AG09309 (cell line): Measurements from ENCODE around the gene KARS1.

Experiments used
- DNase-seq: peaks from one replicate; pipeline ENCODE4 v3.0.0-alpha.2; 2010; ENCODE audit warnings: low read depth
- H3K4me3 ChIP-seq: 2 replicates; pipeline ENCODE4 v1.5.1; 2011; ENCODE audit warnings: mild to moderate bottlenecking, low read depth, low read length, moderate library complexity; ENCODE audit not compliant: control insufficient read depth
- TF ChIP-seq, protein P1 (sequence below): IDR thresholded peaks from 2 replicates; pipeline ENCODE4 v1.5.1; 2011; ENCODE audit warnings: mild to moderate bottlenecking, low read depth, low read length, inconsistent platforms; ENCODE audit not compliant: insufficient read depth, control insufficient read depth; ENCODE audit errors: missing control alignments

The KARS1 gene

DNA sequence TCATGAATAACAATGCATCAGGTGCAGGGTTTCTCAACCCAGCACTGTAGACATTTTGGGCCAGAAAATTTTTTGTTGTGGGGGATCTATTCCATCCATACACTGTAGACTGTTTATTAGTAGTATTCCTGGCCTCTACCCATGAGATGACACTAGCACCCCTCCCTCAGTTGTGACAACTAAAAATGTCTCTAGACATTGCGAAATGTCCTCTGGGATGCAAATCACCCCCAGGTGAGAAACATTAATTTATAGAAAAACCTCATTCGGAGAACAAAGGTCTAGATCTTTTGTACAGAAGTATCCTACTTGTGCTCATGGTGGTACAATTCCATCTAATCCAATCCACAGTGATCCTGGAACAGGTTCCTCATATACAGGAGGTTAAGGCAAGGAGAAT lies 28.7 kb downstream of the KARS1 start:
- no peak overlapping the region for H3K4me3 ChIP-seq

DNA sequence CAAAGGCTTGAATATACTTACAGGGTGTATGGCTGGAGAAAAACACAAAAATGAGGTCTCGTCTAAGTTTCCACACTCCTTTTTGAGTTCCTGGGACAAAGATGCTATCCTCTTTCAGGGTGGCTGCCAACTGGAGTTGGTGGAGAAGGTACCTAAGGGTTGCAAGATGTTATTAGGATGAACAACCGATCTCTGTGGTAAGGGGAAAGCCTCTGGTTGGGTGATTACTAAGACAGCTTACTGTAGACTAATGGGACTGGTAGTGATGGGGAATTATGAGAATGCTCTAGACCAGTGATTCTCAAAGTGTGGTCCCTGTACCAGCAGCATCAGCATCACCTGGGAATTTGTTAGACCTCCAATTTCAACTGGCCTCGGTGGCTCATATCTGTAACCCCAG lies 30.3 kb downstream of the KARS1 start:
- DNase-seq = no peak
- TF ChIP-seq, protein P1, sequence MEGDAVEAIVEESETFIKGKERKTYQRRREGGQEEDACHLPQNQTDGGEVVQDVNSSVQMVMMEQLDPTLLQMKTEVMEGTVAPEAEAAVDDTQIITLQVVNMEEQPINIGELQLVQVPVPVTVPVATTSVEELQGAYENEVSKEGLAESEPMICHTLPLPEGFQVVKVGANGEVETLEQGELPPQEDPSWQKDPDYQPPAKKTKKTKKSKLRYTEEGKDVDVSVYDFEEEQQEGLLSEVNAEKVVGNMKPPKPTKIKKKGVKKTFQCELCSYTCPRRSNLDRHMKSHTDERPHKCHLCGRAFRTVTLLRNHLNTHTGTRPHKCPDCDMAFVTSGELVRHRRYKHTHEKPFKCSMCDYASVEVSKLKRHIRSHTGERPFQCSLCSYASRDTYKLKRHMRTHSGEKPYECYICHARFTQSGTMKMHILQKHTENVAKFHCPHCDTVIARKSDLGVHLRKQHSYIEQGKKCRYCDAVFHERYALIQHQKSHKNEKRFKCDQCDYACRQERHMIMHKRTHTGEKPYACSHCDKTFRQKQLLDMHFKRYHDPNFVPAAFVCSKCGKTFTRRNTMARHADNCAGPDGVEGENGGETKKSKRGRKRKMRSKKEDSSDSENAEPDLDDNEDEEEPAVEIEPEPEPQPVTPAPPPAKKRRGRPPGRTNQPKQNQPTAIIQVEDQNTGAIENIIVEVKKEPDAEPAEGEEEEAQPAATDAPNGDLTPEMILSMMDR = no peak
- no peak overlapping the region for H3K4me3 ChIP-seq

More for the DNA sequence above, 28.7 kb downstream of the KARS1 start:
- DNase-seq = no peak
- TF ChIP-seq, protein P1 = no peak

DNA sequence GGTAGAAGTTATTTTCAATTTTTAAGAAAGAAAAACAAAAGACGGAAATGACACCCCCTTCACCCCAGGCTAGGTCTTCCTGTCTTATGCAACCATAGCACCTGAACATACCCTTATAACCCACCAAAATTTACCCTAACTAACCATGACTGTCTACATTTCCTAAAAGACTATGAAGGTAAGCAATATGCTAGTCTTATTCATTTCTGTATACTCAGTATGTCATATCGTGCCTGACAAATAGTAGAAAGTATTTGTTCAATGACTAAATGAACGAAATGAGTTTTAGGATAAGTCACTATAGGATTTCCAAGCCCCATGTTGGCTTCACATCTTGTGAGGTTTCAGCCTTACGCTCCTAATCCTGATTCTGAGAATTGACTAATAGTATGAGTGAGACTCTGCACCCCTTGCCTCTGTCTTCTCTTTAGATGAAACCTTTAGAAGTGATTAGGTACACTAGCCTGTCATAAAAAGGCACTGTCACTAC lies 30.9 kb downstream of the KARS1 start:
- DNase-seq = no peak
- TF ChIP-seq, protein P1 = no peak
- H3K4me3 ChIP-seq = no peak overlapping the region

DNA sequence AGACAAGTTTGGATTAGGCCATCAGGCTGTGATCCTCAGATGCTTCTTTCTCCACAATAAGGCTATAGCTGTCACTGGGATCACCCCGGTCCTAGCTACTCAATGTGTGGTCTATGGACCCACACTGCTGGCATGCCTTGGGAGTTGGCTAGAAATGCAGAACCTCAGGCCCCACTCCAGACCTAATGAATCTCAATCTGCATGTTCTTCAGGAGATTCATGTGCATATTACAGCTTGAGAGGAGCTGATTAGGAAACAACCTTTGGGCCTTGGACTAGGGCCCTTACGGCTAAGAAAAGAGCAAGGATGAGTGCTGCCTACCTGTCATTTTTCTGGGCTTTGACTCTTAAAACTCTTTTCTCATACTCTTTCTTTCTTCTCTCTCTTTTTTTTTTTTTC lies 31.8 kb downstream of the KARS1 start:
- no peak for DNase-seq
- no peak overlapping the region for H3K4me3 ChIP-seq
- TF ChIP-seq, protein P1 = no peak

DNA sequence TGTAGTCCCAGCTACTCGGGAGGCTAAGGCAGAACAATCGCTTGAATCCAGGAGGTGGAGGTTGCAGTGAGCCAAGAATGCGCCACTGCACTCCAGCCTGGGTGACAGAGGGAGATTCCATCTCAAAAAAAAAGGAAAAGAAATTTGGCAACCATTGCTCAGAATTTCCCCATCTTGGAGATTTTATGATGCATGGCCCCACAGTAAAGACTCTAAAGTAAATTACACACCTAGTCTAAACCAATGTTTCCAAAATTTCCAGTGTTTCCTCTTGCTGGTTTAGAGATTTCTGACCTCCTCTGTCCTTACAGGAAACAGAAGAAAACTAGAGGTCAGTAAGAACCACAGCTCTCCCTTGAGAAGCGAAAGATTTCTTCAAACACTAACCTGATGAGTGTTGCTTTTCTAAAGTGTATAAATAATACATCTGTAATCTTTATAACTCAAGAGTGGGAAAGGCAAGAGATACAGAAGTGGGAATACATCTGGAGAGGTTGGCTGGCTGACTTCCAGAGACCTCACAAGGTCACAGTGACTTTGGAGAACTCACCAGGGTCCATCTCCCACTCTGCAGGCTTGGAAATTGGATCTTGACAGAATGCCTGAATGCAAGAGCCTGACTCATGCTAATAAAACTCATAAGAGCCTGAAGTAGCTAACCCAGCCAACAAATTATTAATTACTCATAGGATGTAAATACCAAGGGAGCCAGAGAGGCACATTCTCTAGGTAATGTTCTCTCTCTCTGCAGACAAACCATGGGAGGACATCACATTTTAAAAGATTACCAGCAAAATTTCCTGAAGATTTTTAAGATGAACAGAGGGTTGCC lies 33.2 kb downstream of the KARS1 start:
- TF ChIP-seq, protein P1 = no peak
- no peak overlapping the region for H3K4me3 ChIP-seq
- no peak for DNase-seq

DNA sequence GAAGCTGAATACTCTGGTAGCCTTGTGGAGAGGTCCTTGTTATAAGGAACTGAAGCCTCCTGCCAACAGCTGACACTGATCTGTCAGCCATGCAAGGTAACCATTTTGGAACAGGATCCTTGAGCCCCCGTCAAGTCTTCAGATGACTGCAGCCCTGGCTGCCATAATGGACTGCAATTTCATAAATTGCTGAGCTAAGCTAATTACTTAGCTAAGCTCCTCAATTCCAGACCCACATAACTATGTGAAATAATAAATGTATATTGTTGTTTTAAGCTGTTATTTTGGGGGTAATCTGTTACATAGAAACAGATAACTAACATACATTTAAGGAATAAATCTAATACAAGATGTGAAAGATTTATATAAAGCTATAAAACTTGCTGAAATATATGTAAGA lies 41.0 kb downstream of the KARS1 start:
- TF ChIP-seq, protein P1 = no peak
- no peak for DNase-seq
- H3K4me3 ChIP-seq = no peak overlapping the region

DNA sequence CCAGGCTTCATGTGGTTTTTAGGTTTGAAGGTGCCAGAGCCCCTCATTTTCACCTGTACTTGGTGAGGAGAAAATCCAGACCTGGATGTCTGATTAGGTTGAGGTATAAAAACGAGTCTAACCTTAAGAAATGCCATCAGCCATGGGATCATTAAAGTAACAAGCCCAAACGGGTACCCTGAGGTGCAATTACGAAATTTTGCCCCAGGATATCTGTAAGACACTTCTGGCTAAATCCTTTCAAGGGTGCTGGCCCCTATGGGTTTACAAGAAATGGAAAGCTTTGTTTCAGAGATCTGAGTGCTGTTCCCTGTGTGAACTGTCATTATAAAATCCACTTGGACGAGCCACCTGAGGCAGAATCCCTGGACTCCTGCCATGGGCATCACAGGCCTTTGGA lies 44.2 kb downstream of the KARS1 start:
- no peak for DNase-seq
- TF ChIP-seq, protein P1 = no peak
- H3K4me3 ChIP-seq = no peak overlapping the region
